NK-92 treated with Interleukin-12 subunit alpha and Interleukin-12 subunit beta, amount 100 ng/mL, for 24 hours (cell line): ENCODE data around the gene TSC22D4.
"Not testable (repeated sequence)": the region's sequence is repeated elsewhere in the genome, so short reads cannot be mapped to it uniquely, and the experiment has no call there.

Experiments
- DNase-seq: peaks from one replicate; lab custom pipeline; 2025; lab: John Stamatoyannopoulos, UW

Gene TSC22D4

GRCh38 chr7:100472854-100473499 lies 6.0 kb downstream of the TSC22D4 start:
- DNase-seq, result no peak

- DNase-seq, result no peak
These were observed 6.7 kb downstream of the TSC22D4 start for GRCh38 chr7:100472121-100472851.

- no peak for DNase-seq
These were observed 8.0 kb downstream of the TSC22D4 start for GRCh38 chr7:100471021-100471420.

- DNase-seq, result peak; percentile 68
These were observed 9.6 kb downstream of the TSC22D4 start for GRCh38 chr7:100469227-100470044.

- no peak for DNase-seq
These were observed 11.2 kb downstream of the TSC22D4 start for GRCh38 chr7:100467638-100468373.

- DNase-seq, result no peak
These were observed 12.1 kb downstream of the TSC22D4 start for GRCh38 chr7:100466653-100467605.

- DNase-seq, result no peak
These were observed 13.2 kb downstream of the TSC22D4 start for GRCh38 chr7:100465702-100466311.

GRCh38 chr7:100465299-100465698 lies 13.7 kb downstream of the TSC22D4 start:
- no peak for DNase-seq

GRCh38 chr7:100464791-100465190 lies 14.2 kb downstream of the TSC22D4 start:
- DNase-seq, result no peak

GRCh38 chr7:100464210-100464660 lies 14.8 kb downstream of the TSC22D4 start, which contains the start of gene SPACDR:
SPACDR (minus strand) TSS chr7:100464260; CDS start chr7:100464025, 235 bp downstream.
- DNase-seq, result no peak

GRCh38 chr7:100457033-100457432 lies 22.0 kb downstream of the TSC22D4 start:
- no peak for DNase-seq

GRCh38 chr7:100456562-100456961 lies 22.5 kb downstream of the TSC22D4 start:
- DNase-seq, result no peak

GRCh38 chr7:100455206-100455605 lies 23.8 kb downstream of the TSC22D4 start:
- DNase-seq, result no peak

GRCh38 chr7:100453854-100454253 lies 25.2 kb downstream of the TSC22D4 start:
- not testable (repeated sequence) for DNase-seq

GRCh38 chr7:100452513-100452912 lies 26.5 kb downstream of the TSC22D4 start:
- no peak for DNase-seq

GRCh38 chr7:100449190-100449795 lies 29.7 kb downstream of the TSC22D4 start:
- DNase-seq, result no peak

- DNase-seq, result not testable (repeated sequence)
These were observed 31.7 kb downstream of the TSC22D4 start for GRCh38 chr7:100447363-100447762.

GRCh38 chr7:100446040-100446439 lies 33.0 kb downstream of the TSC22D4 start:
- DNase-seq, result no peak
